Measurements from ENCODE around the gene PTPRCAP. TPM values are rescaled to one million over a fixed set of nuclear protein-coding genes. Genes with fewer than 3 reads are reported as not detected.

The PTPRCAP gene
- total RNA-seq, 1 experiment from 2014 or later: 1.7 TPM

DNA sequence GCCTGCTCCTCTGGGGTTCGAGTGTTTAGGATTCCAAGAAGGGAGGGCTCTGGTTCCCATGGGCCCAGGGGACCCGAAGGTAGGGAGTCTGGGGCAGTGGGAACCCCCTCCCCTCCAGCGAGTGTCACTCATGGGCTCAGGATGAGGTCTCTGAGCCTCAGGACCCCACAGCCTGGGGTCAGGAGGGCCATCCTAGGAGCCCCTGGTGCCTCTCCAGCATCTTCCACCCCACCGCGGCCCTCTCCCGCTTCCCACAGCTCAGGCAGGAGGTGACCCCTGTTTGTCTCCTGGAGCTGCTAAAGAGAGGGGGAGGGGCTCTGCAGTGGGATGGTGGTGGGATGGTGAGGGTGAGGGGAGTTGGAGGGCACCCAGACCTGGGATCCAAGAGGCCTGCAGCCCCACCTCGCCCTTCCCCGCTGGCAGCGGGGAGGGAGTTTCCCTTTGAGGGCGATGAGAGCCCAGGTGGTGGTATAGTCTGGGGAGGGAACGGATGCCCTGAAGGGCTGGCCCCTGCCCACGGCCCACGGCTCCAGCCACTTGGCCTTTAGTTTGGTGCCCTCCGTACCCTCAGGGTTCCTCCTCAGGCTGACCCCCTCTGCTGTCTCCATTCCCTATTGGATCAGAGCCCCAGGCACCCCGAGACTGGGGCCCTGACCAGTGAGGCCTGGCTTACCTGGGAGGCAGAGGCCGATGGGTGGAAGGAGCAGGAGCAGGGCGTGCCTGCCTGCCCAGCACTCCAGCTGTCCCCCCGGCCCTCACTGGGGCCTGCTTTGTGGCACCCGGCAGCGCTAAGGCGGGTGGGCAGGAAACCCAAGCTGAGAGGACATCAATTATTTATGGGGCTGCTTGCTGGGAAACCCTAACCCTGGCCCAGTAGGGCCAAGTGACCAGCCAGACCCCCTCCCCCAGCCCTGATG is 16.6 kb upstream of the PTPRCAP start:
- Histone ChIP-seq H3K4ac (ENCODE audit: low read depth, low read length) (no peak overlapping the region), H3K79me1 (ENCODE audit: insufficient read depth, low read depth, low read length, poor library complexity, severe bottlenecking) (no peaks in the 10 kb centered on the region), H3K23me2 (ENCODE audit: insufficient read length, low read depth, low read length, poor library complexity, severe bottlenecking) (peaks cover 5% of the 10 kb centered on the region), H3K27me3 (ENCODE audit: insufficient read depth, low read length) (no peaks in the 10 kb centered on the region), H3T11ph (ENCODE audit: low read length) (no peak overlapping the region), H3K79me2 (ENCODE audit: insufficient read depth, low read length) (no peaks in the 10 kb centered on the region), H4K20me1 (ENCODE audit: control insufficient read depth, insufficient read depth, insufficient read length) (no peaks in the 10 kb centered on the region), H3K9ac (ENCODE audit: extremely low read depth, insufficient read length, low read length) (no peak overlapping the region), H2BK15ac (ENCODE audit: low read depth, low read length) (no peak overlapping the region), H4K8ac (replicated peaks; ENCODE audit: insufficient read length, low read depth, low read length) (no peak overlapping the region), H3K23ac (ENCODE audit: insufficient read length, low read depth, low read length) (no peak overlapping the region), H3K9me3 (ENCODE audit: control insufficient read depth, low read depth, low read length) (no peaks in the 10 kb centered on the region), H4K91ac (ENCODE audit: insufficient read length, low read depth, low read length) (no peak overlapping the region), H2AFZ (ENCODE audit: low read length) (no peak overlapping the region), H2BK120ac (ENCODE audit: low read depth, low read length, poor library complexity, severe bottlenecking) (no peak overlapping the region), H2BK20ac (ENCODE audit: low read depth, low read length, poor library complexity, severe bottlenecking) (no peak overlapping the region), H3K18ac (ENCODE audit: insufficient read length, low read depth, low read length) (no peak overlapping the region), H3K27ac (ENCODE audit: insufficient read length, low read depth, low read length) (no peak overlapping the region), H3K14ac (ENCODE audit: insufficient read depth, low read length) (no peak overlapping the region), H3K56ac (ENCODE audit: insufficient read length, low read depth, low read length) (no peak overlapping the region), H2BK12ac (ENCODE audit: insufficient read length, low read depth, low read length) (no peak overlapping the region), H2BK5ac (ENCODE audit: insufficient read length, low read length) (no peak overlapping the region), H3K4me1 (ENCODE audit: insufficient read depth, low read length) (no peaks in the 10 kb centered on the region), H2AK5ac (ENCODE audit: insufficient read length, low read length) (no peak overlapping the region), H4K5ac (ENCODE audit: insufficient read length, low read depth, low read length) (no peak overlapping the region), H3K4me2 (ENCODE audit: insufficient read depth, insufficient read length, low read length) (no peak overlapping the region)
- Mint-ChIP-seq H3K27me3 (ENCODE audit: low read depth) (peaks cover 14% of the 10 kb centered on the region), H3K4me1 (0 out of 4 replicates have a peak, but pooled peaks cover 0 to 4% of the 10 kb centered on the region in 2 experiments), H3K9me3 (no peaks in the 10 kb centered on the region; a peak in 1 of 5 replicates), H3K4me3 (no peak overlapping the region), H3K36me3 (ENCODE audit: insufficient read depth in 1 of 3, low read depth in 3 of 3) (no peaks in the 10 kb centered on the region; a peak in 1 of 7 replicates), H3K27ac (peak overlapping the region in 1 of 3 experiments; percentile 72; a peak in 1 of 7 replicates)
- DNase-seq: no peak
- no CpG with 5 or more reads among the region's 21 CpGs for WGBS (ENCODE audit: extremely low coverage, insufficient read length, low lambda C conversion rate)
- TF ChIP-seq, protein P1, sequence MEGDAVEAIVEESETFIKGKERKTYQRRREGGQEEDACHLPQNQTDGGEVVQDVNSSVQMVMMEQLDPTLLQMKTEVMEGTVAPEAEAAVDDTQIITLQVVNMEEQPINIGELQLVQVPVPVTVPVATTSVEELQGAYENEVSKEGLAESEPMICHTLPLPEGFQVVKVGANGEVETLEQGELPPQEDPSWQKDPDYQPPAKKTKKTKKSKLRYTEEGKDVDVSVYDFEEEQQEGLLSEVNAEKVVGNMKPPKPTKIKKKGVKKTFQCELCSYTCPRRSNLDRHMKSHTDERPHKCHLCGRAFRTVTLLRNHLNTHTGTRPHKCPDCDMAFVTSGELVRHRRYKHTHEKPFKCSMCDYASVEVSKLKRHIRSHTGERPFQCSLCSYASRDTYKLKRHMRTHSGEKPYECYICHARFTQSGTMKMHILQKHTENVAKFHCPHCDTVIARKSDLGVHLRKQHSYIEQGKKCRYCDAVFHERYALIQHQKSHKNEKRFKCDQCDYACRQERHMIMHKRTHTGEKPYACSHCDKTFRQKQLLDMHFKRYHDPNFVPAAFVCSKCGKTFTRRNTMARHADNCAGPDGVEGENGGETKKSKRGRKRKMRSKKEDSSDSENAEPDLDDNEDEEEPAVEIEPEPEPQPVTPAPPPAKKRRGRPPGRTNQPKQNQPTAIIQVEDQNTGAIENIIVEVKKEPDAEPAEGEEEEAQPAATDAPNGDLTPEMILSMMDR (conservative IDR thresholded peaks at IDR 0.05): no peak
